ENCODE data around the gene SERHL2. TPM values are rescaled to one million over a fixed set of nuclear protein-coding genes. Genes with fewer than 3 reads are reported as not detected.

SERHL2 gene
- total RNA-seq, 1 donor from 2014 or later = 2.2 TPM

Other genes with a start within 250 kb of the SERHL2 start
- 0.05 and 0.07 TPM in 2 replicates for gene NFAM1, start 121.6 kb upstream of the SERHL2 start, total RNA-seq
- gene RRP7A, start 34.2 kb upstream of the SERHL2 start, total RNA-seq = 141 and 150 TPM in 2 replicates
- 75.4 and 85.3 TPM in 2 replicates for gene POLDIP3, start 60.9 kb downstream of the SERHL2 start, total RNA-seq
- gene ATP5MGL, start 86.6 kb downstream of the SERHL2 start, total RNA-seq = 0.98 and 1.2 TPM in 2 replicates
- 76.2 and 77.0 TPM in 2 replicates for gene CYB5R3, start 95.4 kb downstream of the SERHL2 start, total RNA-seq
- gene A4GALT, start 166.9 kb downstream of the SERHL2 start, total RNA-seq = not detected in 2 replicates

All from activated CD4-positive, alpha-beta T cell treated with anti-CD3 and anti-CD28 coated beads, Interleukin-2, amount 10 ng/mL, durations not matched to agents 24 days and 14 days (primary cell).